ENCODE results near the gene LAGE3.
"Not testable (repeated sequence)": the region's sequence is repeated elsewhere in the genome, so short reads cannot be mapped to it uniquely, and the experiment has no call there.

Gene LAGE3

DNA sequence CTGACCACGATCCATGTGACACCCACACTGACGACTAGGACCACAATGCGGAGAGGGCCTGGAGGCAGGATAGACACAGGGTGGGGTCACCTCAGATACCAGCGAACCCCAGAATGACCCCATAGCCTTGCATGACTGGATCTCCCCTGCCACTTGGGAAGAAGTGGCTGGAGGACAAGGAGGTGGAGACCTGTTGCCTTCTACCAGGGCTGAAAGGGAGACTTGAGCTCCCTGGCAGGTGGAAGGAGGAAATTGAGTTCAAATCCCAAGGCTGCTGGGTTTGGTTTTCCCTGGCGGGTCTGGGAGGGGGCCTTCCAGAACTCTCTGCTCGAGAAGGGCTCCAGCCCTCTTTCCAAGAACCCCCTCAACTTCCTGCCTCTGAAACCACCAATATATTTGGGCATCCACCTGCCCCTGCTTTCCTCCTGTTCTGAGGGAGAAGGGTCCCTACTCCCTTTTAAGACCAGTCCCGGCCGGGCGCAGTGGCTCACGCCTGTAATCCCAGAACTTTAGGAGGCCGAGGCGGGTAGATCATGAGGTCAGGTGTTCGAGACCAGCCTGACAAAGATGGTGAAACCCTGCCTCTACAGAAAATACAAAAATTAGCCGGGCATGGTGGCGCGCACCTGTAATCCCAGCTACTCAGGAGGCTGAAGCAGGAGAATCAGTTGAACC lies 33.9 kb upstream of the LAGE3 start:
- Histone ChIP-seq H3K4me1 (ENCODE audit: control insufficient read depth in 1 of 2, insufficient read depth in 2 of 2, low read length in 2 of 2) (peaks cover 0 to 5% of the 10 kb centered on the region in 2 donors), H3K9me3 (ENCODE audit: control insufficient read depth in 1 of 2, low read length in 2 of 2) (no peaks in the 10 kb centered on the region), H3K4me3 (ENCODE audit: low read depth in 1 of 2, low read length in 2 of 2) (no peak overlapping the region), H3K27me3 (ENCODE audit: low read depth, low read length) (no peaks in the 10 kb centered on the region), H3K27ac (ENCODE audit: low read length) (no peak overlapping the region), H3K36me3 (ENCODE audit: control insufficient read depth in 1 of 2, insufficient read depth in 2 of 2, low read length in 2 of 2) (peaks cover 0 to 16% of the 10 kb centered on the region in 2 donors)

DNA sequence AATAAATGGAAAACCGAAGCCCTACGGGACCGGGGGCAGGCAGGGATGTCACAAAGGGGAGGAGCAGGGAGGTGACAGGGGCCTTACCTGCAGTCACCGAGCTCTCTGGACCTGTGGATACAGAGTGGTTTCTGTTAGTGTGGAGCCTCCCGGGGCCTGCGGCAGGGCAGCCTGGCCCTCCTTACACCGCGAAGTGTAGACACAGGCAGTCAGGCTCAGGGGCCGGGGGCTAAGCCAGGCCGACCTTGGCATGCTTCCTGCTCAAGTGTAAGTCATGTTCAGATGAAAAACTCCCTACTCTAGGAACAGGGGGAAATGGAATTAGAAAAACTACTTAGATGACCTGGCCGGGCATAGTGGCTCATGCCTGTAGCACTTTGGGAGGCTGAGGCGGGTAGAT lies 32.7 kb upstream of the LAGE3 start:
- Histone ChIP-seq H3K27ac (ENCODE audit: low read length) (no peak overlapping the region), H3K36me3 (ENCODE audit: control insufficient read depth in 1 of 2, insufficient read depth in 2 of 2, low read length in 2 of 2) (peaks cover 0 to 26% of the 10 kb centered on the region in 2 donors), H3K9me3 (ENCODE audit: control insufficient read depth in 1 of 2, low read length in 2 of 2) (no peaks in the 10 kb centered on the region), H3K4me1 (ENCODE audit: control insufficient read depth in 1 of 2, insufficient read depth in 2 of 2, low read length in 2 of 2) (no peaks in the 10 kb centered on the region), H3K27me3 (ENCODE audit: low read depth, low read length) (no peaks in the 10 kb centered on the region), H3K4me3 (ENCODE audit: low read depth in 1 of 2, low read length in 2 of 2) (no peak overlapping the region)

DNA sequence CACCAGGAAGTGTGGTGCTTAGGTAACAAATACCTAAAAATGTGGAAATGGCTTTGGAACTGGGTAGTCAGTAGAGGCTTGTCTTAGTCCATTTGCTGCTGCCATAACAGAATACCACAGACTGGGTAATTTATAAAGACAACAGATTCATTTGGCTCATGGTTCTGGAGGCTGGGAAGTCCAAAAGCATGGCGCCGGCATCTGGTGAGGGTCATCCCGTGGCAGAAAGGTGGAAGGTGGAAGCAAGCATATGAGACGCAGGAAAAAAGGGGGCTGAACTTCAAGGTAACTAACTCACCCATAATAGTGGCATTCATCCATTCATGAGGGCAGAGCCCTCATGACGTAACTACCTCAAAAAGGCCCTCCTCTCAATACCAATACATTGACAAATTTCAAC lies 30.4 kb upstream of the LAGE3 start:
- Histone ChIP-seq H3K27me3 (ENCODE audit: low read depth, low read length) (no peaks in the 10 kb centered on the region), H3K4me3 (ENCODE audit: low read depth in 1 of 2, low read length in 2 of 2) (no peak overlapping the region), H3K4me1 (ENCODE audit: control insufficient read depth in 1 of 2, insufficient read depth in 2 of 2, low read length in 2 of 2) (no peaks in the 10 kb centered on the region), H3K9me3 (ENCODE audit: control insufficient read depth in 1 of 2, low read length in 2 of 2) (no peaks in the 10 kb centered on the region), H3K36me3 (ENCODE audit: control insufficient read depth in 1 of 2, insufficient read depth in 2 of 2, low read length in 2 of 2) (peaks cover 0 to 44% of the 10 kb centered on the region in 2 donors), H3K27ac (ENCODE audit: low read length) (no peak overlapping the region)

DNA sequence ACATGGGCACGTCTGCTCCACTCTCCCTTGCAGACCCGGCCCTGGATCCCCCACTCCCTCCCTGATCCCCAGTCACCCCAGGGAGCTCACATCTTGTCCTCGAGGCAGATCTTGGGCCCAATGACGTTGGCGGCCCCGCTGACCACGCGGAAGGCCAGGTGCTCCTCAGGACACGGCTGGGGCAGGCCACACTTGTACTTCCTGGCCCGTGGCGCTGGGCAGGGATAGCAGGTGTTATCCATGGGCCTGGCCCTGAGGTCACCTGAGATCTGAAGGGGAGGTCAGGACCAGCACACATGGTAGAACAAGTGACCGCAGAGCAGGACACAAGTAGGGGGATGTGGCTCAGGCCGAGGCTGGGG lies 29.3 kb upstream of the LAGE3 start:
- H3K9me3 ChIP-seq (ENCODE audit: control insufficient read depth in 1 of 2, low read length in 2 of 2) = no peaks in the 10 kb centered on the region
- no peak overlapping the region for H3K4me3 ChIP-seq (ENCODE audit: low read depth in 1 of 2, low read length in 2 of 2)
- peaks cover 0 to 44% of the 10 kb centered on the region in 2 donors for H3K36me3 ChIP-seq (ENCODE audit: control insufficient read depth in 1 of 2, insufficient read depth in 2 of 2, low read length in 2 of 2)
- H3K4me1 ChIP-seq (ENCODE audit: control insufficient read depth in 1 of 2, insufficient read depth in 2 of 2, low read length in 2 of 2) = no peaks in the 10 kb centered on the region
- no peaks in the 10 kb centered on the region for H3K27me3 ChIP-seq (ENCODE audit: low read depth, low read length)
- H3K27ac ChIP-seq (ENCODE audit: low read length) = no peak overlapping the region

DNA sequence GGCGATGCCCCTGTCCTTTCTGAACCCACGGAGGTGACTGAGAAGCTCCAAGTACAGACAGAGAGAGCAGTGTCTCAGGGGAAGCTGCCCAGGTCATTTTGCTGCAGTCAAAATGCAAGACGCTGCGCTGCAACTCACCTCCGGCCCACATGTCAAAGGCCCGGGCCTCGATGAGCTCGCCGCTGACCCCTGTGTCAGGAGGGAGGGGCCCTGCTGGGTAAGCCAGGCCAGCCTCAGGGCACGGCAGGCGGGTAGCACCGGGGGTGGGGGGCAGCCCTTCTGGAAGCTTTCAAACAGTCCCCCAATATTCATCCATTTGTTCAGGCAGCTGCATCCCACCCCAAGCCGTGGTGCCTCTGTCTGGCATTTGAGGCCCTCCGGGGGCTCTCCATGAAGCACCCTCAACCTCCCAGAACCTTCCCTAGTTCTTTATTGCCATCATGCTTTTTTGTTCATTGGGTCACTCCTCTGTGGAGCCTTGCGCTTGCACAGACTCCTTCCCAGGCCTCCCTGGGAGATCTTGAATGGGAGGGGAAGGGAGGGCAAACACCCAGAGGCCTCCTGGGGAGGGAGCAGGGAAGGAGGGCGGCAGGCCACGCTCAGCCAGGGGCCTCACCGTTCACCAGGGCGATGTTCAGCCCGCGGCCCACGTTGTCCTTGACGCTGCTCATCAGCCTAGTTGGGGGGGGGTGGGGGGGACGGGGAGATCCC lies 28.7 kb upstream of the LAGE3 start:
- Histone ChIP-seq H3K27ac (ENCODE audit: low read length) (no peak overlapping the region), H3K4me1 (ENCODE audit: control insufficient read depth in 1 of 2, insufficient read depth in 2 of 2, low read length in 2 of 2) (no peaks in the 10 kb centered on the region), H3K9me3 (ENCODE audit: control insufficient read depth in 1 of 2, low read length in 2 of 2) (no peaks in the 10 kb centered on the region), H3K36me3 (ENCODE audit: control insufficient read depth in 1 of 2, insufficient read depth in 2 of 2, low read length in 2 of 2) (peaks cover 0 to 43% of the 10 kb centered on the region in 2 donors), H3K27me3 (ENCODE audit: low read depth, low read length) (no peaks in the 10 kb centered on the region), H3K4me3 (ENCODE audit: low read depth in 1 of 2, low read length in 2 of 2) (no peak overlapping the region)

DNA sequence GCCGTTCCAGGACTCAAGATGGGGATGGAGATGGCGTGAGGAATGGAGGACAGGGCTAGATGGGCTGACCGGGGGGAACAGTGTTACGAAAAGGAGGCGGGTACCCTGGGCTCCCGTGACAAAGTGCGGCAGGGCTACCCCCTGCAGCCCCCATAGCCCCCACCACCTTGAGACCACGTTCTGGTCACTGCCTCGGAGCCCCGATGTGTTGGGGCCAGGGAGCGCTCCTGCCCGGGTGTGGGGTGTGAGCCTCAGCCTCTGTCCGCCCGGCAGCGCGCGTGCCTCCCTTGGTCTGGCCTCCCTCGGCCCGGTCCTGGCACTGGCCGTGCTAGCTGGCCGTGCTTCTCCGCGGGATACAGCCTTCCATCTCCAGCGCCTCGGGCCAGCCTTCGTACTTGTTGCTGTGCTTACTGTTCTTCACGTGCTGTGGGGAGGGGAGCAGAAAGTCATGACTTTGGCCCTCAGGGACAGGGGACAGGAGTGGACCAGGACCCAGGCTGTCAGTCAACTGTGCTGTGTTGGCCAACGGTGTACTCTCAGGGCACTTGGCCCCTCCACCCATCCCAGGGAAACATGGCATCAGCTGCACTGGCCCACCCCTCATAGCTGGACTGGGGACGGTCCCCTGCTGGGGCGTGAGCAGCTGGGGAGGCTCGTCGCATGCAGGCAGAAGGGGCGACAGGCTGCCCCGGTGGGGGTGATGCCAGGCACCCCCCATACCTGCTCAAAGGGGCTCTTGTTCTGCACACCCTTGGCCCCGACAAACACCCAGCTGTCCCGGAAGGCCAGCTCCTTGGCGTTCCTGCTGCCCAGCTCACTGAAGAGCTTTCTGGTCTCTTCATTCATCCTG lies 27.6 kb upstream of the LAGE3 start:
- H3K4me1 ChIP-seq (ENCODE audit: control insufficient read depth in 1 of 2, insufficient read depth in 2 of 2, low read length in 2 of 2) = no peaks in the 10 kb centered on the region
- peaks cover 0 to 37% of the 10 kb centered on the region in 2 donors for H3K36me3 ChIP-seq (ENCODE audit: control insufficient read depth in 1 of 2, insufficient read depth in 2 of 2, low read length in 2 of 2)
- no peak overlapping the region for H3K4me3 ChIP-seq (ENCODE audit: low read depth in 1 of 2, low read length in 2 of 2)
- H3K27me3 ChIP-seq (ENCODE audit: low read depth, low read length) = no peaks in the 10 kb centered on the region
- no peaks in the 10 kb centered on the region for H3K9me3 ChIP-seq (ENCODE audit: control insufficient read depth in 1 of 2, low read length in 2 of 2)
- no peak overlapping the region for H3K27ac ChIP-seq (ENCODE audit: low read length)

DNA sequence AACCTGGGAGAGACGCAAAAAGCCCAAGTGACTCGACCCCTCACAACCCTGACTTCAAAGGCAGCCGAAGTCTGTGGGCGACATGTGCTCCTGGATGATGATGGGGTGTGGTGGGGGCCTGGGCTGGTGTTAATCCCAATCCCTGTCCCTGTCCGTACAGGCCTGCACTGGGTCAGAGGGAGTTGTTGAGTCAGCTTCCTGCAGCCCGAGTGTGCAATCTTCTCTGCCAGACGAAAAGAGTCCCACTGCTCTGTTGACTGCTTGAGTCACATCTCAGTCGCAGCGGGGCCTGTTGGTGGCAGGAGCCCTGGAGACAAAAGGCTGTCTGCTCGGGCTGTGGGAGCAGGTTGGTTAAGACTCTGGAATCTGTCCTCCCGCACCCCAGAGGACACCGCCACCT lies 26.7 kb upstream of the LAGE3 start:
- Histone ChIP-seq H3K27ac (ENCODE audit: low read length) (no peak overlapping the region), H3K4me1 (ENCODE audit: control insufficient read depth in 1 of 2, insufficient read depth in 2 of 2, low read length in 2 of 2) (no peaks in the 10 kb centered on the region), H3K4me3 (ENCODE audit: low read depth in 1 of 2, low read length in 2 of 2) (no peak overlapping the region), H3K9me3 (ENCODE audit: control insufficient read depth in 1 of 2, low read length in 2 of 2) (no peaks in the 10 kb centered on the region), H3K36me3 (ENCODE audit: control insufficient read depth in 1 of 2, insufficient read depth in 2 of 2, low read length in 2 of 2) (peaks cover 0 to 37% of the 10 kb centered on the region in 2 donors), H3K27me3 (ENCODE audit: low read depth, low read length) (no peaks in the 10 kb centered on the region)

DNA sequence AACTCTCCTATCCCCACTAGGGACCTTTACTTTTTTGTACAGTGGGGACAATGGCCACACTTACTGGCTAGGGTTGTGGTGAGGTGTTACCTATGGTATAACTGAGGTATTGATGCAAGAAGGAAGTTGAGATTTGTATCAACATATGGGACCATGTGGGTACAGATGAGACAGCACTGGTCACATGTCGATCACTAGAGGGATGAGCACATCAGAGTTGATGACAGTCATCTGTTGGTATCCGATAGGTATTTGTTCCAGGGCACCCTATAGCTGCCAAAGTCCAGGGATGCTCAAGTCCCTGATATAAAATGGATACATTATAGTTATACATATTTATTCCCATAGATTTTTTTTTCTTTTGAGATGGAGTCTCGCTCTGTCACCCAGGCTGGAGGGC lies 23.9 kb upstream of the LAGE3 start:
- no peaks in the 10 kb centered on the region for H3K4me1 ChIP-seq (ENCODE audit: control insufficient read depth in 1 of 2, insufficient read depth in 2 of 2, low read length in 2 of 2)
- no peak overlapping the region for H3K27ac ChIP-seq (ENCODE audit: low read length)
- H3K4me3 ChIP-seq (ENCODE audit: low read depth in 1 of 2, low read length in 2 of 2) = no peak overlapping the region
- H3K9me3 ChIP-seq (ENCODE audit: control insufficient read depth in 1 of 2, low read length in 2 of 2) = no peaks in the 10 kb centered on the region
- peaks cover 0 to 28% of the 10 kb centered on the region in 2 donors for H3K36me3 ChIP-seq (ENCODE audit: control insufficient read depth in 1 of 2, insufficient read depth in 2 of 2, low read length in 2 of 2)
- no peaks in the 10 kb centered on the region for H3K27me3 ChIP-seq (ENCODE audit: low read depth, low read length)

DNA sequence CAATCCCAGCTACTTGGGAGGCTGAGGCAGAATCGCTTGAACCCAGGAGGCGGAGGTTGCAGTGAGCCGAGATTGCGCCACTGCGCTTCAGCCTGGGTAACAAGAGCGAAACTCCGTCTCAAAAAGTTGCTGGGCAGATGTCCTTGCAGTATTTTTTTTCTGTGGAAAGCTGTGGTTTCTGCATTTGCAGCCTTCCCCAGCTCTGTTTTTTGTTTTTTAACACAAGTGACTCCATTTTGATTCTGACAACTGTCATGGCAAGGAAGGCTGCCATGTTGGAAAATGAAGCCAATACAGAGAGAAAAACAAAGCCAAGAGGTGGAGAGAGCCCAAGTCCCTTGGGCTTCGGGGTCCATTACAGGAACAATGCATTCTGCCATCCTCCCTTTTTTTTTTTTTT lies 23.0 kb upstream of the LAGE3 start:
- Histone ChIP-seq H3K4me1 (ENCODE audit: control insufficient read depth in 1 of 2, insufficient read depth in 2 of 2, low read length in 2 of 2) (no peaks in the 10 kb centered on the region), H3K4me3 (ENCODE audit: low read depth in 1 of 2, low read length in 2 of 2) (no peak overlapping the region), H3K27ac (ENCODE audit: low read length) (no peak overlapping the region), H3K9me3 (ENCODE audit: control insufficient read depth in 1 of 2, low read length in 2 of 2) (no peaks in the 10 kb centered on the region), H3K27me3 (ENCODE audit: low read depth, low read length) (no peaks in the 10 kb centered on the region), H3K36me3 (ENCODE audit: control insufficient read depth in 1 of 2, insufficient read depth in 2 of 2, low read length in 2 of 2) (peaks cover 0 to 21% of the 10 kb centered on the region in 2 donors)

DNA sequence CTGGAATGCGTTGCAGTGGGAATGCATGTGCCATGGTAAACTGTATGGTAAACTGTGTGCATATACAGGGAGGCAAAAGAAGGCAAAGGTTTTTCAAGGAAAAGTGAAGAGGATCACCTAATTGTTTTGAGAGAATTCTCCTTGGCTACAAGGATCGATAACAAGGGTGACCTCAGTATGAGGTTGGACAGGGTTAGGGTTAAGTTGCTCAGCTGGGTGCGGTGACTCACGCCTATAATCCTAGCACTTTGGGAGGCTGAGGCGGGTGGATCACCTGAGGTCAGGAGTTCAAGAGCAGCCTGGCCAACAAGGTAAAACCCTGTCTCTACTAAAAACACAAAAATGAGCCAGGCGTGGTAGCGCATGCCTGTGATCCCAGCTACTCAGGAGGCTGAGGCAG lies 22.3 kb upstream of the LAGE3 start:
- H3K4me1 ChIP-seq (ENCODE audit: control insufficient read depth in 1 of 2, insufficient read depth in 2 of 2, low read length in 2 of 2); H3K27ac ChIP-seq (ENCODE audit: low read length); H3K4me3 ChIP-seq (ENCODE audit: low read depth in 1 of 2, low read length in 2 of 2); H3K9me3 ChIP-seq (ENCODE audit: control insufficient read depth in 1 of 2, low read length in 2 of 2); H3K27me3 ChIP-seq (ENCODE audit: low read depth, low read length): not testable (repeated sequence)
- H3K36me3 ChIP-seq (ENCODE audit: control insufficient read depth in 1 of 2, insufficient read depth in 2 of 2, low read length in 2 of 2) = peaks cover 0 to 15% of the 10 kb centered on the region in 2 donors

DNA sequence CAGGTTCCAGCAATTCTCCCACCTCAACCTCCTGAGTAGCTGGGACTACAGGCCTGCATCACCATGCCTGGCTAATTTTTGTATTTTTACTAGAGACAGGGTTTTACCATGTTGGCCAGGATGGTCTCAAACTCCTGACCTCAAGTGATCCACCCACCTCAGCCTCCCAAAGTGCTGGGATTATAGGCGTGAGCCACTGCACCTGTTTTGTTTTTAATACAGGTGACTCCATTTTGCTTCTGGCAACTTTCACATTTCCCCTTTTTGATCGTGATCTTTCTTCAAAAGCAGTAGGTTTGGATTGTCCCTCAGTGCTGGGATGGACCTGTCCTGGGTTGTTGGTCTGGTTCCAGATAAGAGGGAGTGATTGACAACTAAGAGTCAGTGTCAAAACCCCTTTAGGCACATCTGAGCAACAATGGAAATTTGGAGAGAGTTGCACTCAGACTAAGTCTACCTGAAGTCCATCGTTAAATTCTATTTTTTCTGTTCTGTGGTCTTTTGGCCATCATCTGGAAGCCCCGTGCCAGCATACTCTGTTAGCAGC lies 17.6 kb upstream of the LAGE3 start:
- not testable (repeated sequence) for H3K4me3 ChIP-seq (ENCODE audit: low read depth in 1 of 2, low read length in 2 of 2); H3K4me1 ChIP-seq (ENCODE audit: control insufficient read depth in 1 of 2, insufficient read depth in 2 of 2, low read length in 2 of 2); H3K36me3 ChIP-seq (ENCODE audit: control insufficient read depth in 1 of 2, insufficient read depth in 2 of 2, low read length in 2 of 2); H3K27ac ChIP-seq (ENCODE audit: low read length); H3K9me3 ChIP-seq (ENCODE audit: control insufficient read depth in 1 of 2, low read length in 2 of 2); H3K27me3 ChIP-seq (ENCODE audit: low read depth, low read length)
